Left lung (tissue), 10 donors: ENCODE results near the gene DNAH9. TPM values are rescaled to one million over a fixed set of nuclear protein-coding genes. Genes with fewer than 3 reads are reported as not detected.

ENCODE experiments used
- ATAC-seq: fragments of 200-7000 bp; cut with Tn5 transposase; one replicate; pipeline ENCODE4 v1.9.1; 2020; ENCODE audit warnings: moderate library complexity
- DNase-seq, 4 donors: peaks; one replicate each; pipeline ENCODE4 v3.0.0-alpha.2; 2013 to 2020
- H3K27ac ChIP-seq, 2 donors: fragments of 200-600 bp; sonication (generic) in 1 of 2; one replicate each; pipeline versions ENCODE4 v1.5.0 to v1.8.0; 2020 to 2021
- H3K27me3 ChIP-seq, 2 donors: fragments of 200-600 bp; sonication (generic) in 1 of 2; one replicate each; pipeline versions ENCODE4 v1.5.0 to v1.8.0; 2020 to 2021
- H3K36me3 ChIP-seq, 2 donors: fragments of 200-600 bp; sonication (generic) in 1 of 2; one replicate each; pipeline versions ENCODE4 v1.5.0 to v1.8.0; 2020 to 2021
- H3K4me1 ChIP-seq, 2 donors: fragments of 200-600 bp; one replicate each; pipeline ENCODE4 v1.8.0; 2021
- H3K4me3 ChIP-seq, 2 donors: fragments of 200-600 bp; sonication (generic) in 1 of 2; one replicate each; pipeline versions ENCODE4 v1.5.0 to v1.8.0; 2020 to 2021; ENCODE audit warnings: mild to moderate bottlenecking in 1 of 2
- H3K9me3 ChIP-seq, 2 donors: fragments of 200-600 bp; sonication (generic) in 1 of 2; one replicate each; pipeline versions ENCODE4 v1.5.0 to v1.8.0; 2020 to 2021
- intact Hi-C, 2 donors: fragments of 100-400 bp; cut with DNase I; formaldehyde crosslinking; loops; one replicate each; pipeline versions ENCODE4 v1.11.2 to v1.14.2; 2022
- polyA plus RNA-seq, 6 donors: library from polyadenylated mRNA; unstranded; fragments of 120-200 nt; gene quantifications; one replicate each; pipeline ENCODE4 v1.2.1, GENCODE V29; 2013; ENCODE audit not compliant: insufficient read length in 6 of 6
- total RNA-seq, 2 donors: library from RNA; stranded (reverse); fragmentation: NEBNext Ultra II Directional; extraction: Animal tissue kit (Norgen Biotek cat#: 25700); gene quantifications; one replicate each; pipeline ENCODE4 v1.2.1, GENCODE V29; 2021
- TF ChIP-seq, protein P1 (sequence below), 2 donors: fragments of 200-600 bp; sonication (generic) in 1 of 2; IDR thresholded peaks; one replicate each; pipeline versions ENCODE4 v1.5.0 to v1.8.0; 2021; ENCODE audit warnings: antibody characterized with exemption in 2 of 2
- donor health status: DM: no; HTN: yes; CAD: no.
- donor health status: DM: no; HTN: no; CAD: no.

The DNAH9 gene
- total and polyA plus RNA-seq, 8 donors, result 0.38 to 12.0 (median 7.5) TPM

GRCh38 chr17:11700668-11701067 is 102.4 kb downstream of the DNAH9 start:
- no peaks in the 10 kb centered on the region for H3K36me3 ChIP-seq
- no peak overlapping the region for H3K27ac ChIP-seq
- no peaks in the 10 kb centered on the region for H3K4me1 ChIP-seq
- H3K4me3 ChIP-seq, result no peak overlapping the region
- DNase-seq (no peak), ATAC-seq (no peak)
- TF ChIP-seq, protein P1, sequence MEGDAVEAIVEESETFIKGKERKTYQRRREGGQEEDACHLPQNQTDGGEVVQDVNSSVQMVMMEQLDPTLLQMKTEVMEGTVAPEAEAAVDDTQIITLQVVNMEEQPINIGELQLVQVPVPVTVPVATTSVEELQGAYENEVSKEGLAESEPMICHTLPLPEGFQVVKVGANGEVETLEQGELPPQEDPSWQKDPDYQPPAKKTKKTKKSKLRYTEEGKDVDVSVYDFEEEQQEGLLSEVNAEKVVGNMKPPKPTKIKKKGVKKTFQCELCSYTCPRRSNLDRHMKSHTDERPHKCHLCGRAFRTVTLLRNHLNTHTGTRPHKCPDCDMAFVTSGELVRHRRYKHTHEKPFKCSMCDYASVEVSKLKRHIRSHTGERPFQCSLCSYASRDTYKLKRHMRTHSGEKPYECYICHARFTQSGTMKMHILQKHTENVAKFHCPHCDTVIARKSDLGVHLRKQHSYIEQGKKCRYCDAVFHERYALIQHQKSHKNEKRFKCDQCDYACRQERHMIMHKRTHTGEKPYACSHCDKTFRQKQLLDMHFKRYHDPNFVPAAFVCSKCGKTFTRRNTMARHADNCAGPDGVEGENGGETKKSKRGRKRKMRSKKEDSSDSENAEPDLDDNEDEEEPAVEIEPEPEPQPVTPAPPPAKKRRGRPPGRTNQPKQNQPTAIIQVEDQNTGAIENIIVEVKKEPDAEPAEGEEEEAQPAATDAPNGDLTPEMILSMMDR (IDR thresholded peaks at IDR 0.05), result no peak
- peaks cover 0 to 8% of the 10 kb centered on the region in 2 donors for H3K9me3 ChIP-seq
- no peaks in the 10 kb centered on the region for H3K27me3 ChIP-seq
- intact Hi-C loops, result no loop called here

GRCh38 chr17:11701911-11702310 is 103.6 kb downstream of the DNAH9 start:
- H3K9me3 ChIP-seq, result peaks cover 0 to 8% of the 10 kb centered on the region in 2 donors
- no peaks in the 10 kb centered on the region for H3K36me3 ChIP-seq
- TF ChIP-seq, protein P1 (IDR thresholded peaks at IDR 0.05), result no peak
- no peak for DNase-seq
- H3K27me3 ChIP-seq, result no peaks in the 10 kb centered on the region
- intact Hi-C loops, result no loop called here
- H3K4me3 ChIP-seq, result no peak overlapping the region
- no peak overlapping the region for H3K27ac ChIP-seq
- no peak for ATAC-seq
- no peaks in the 10 kb centered on the region for H3K4me1 ChIP-seq

- intact Hi-C loops, result no loop called here
- DNase-seq (no peak), ATAC-seq (no peak)
- Histone ChIP-seq H3K4me1 (no peaks in the 10 kb centered on the region), H3K27ac (no peak overlapping the region), H3K36me3 (no peaks in the 10 kb centered on the region), H3K27me3 (no peaks in the 10 kb centered on the region), H3K9me3 (peaks cover 0 to 8% of the 10 kb centered on the region in 2 donors), H3K4me3 (no peak overlapping the region)
- TF ChIP-seq, protein P1 (IDR thresholded peaks at IDR 0.05), result no peak
Observed at GRCh38 chr17:11704041-11704440, 105.8 kb downstream of the DNAH9 start.

- no peak for DNase-seq
Observed at GRCh38 chr17:11705111-11705510, 106.8 kb downstream of the DNAH9 start.

DNA sequence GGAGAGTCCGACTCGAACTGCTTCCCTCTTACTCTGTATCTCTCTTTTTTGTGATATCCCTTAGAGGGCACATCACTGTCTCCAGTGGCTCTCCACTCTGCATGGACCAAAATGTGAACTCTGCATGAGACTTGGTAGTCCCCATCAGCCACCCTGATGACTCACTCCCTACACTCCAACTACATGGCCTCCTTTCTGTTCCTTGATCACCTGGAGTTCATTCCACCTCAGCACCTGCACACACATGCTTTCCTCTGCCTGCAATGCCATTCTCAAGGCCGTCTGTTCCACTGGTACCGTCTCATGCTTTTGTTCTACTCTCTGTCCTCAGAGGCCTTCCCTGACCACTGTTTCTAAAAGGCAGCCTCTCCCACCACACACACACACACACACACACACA is 109.3 kb downstream of the DNAH9 start:
- no peak for ATAC-seq
- intact Hi-C loops, result no loop called here
- no peaks in the 10 kb centered on the region for H3K9me3 ChIP-seq
- no peaks in the 10 kb centered on the region for H3K36me3 ChIP-seq
- no peaks in the 10 kb centered on the region for H3K27me3 ChIP-seq
- no peak overlapping the region for H3K4me3 ChIP-seq
- no peak overlapping the region for H3K27ac ChIP-seq
- DNase-seq, result no peak
- no peaks in the 10 kb centered on the region for H3K4me1 ChIP-seq
- TF ChIP-seq, protein P1 (IDR thresholded peaks at IDR 0.05), result no peak

More at GRCh38 chr17:11705111-11705510, 106.8 kb downstream of the DNAH9 start:
- no peak overlapping the region for H3K4me3 ChIP-seq
- no peaks in the 10 kb centered on the region for H3K27me3 ChIP-seq
- no peaks in the 10 kb centered on the region for H3K4me1 ChIP-seq
- peaks cover 0 to 1% of the 10 kb centered on the region in 2 donors for H3K9me3 ChIP-seq
- intact Hi-C loops, result no loop called here
- ATAC-seq, result peak; percentile 44
- TF ChIP-seq, protein P1 (IDR thresholded peaks at IDR 0.05), result no peak
- H3K27ac ChIP-seq, result no peak overlapping the region
- no peaks in the 10 kb centered on the region for H3K36me3 ChIP-seq
